OCI-LY7 (cell line): Measurements from ENCODE around the gene NUDT7.

Source experiments
- EZH2phosphoT487 ChIP-seq: fragments of 200-600 bp; sonication (generic); IDR thresholded peaks from 2 replicates; pipeline ENCODE4 v1.6.1; 2018; ENCODE audit warnings: low read depth, borderline replicate concordance, mild to moderate bottlenecking, mixed run types, antibody characterized with exemption, low read length, moderate library complexity, mixed read lengths
- TF ChIP-seq, protein P1 (sequence below): fragments of 200-600 bp; sonication (generic); conservative IDR thresholded peaks from 2 replicates; pipeline ENCODE4 v1.5.1; 2014; ENCODE audit warnings: mild to moderate bottlenecking, antibody characterized with exemption, low read length, moderate library complexity, mixed read lengths

GRCh38 chr16:77781091-77781490 lies 58.8 kb downstream of the NUDT7 start:
- TF ChIP-seq, protein P1, sequence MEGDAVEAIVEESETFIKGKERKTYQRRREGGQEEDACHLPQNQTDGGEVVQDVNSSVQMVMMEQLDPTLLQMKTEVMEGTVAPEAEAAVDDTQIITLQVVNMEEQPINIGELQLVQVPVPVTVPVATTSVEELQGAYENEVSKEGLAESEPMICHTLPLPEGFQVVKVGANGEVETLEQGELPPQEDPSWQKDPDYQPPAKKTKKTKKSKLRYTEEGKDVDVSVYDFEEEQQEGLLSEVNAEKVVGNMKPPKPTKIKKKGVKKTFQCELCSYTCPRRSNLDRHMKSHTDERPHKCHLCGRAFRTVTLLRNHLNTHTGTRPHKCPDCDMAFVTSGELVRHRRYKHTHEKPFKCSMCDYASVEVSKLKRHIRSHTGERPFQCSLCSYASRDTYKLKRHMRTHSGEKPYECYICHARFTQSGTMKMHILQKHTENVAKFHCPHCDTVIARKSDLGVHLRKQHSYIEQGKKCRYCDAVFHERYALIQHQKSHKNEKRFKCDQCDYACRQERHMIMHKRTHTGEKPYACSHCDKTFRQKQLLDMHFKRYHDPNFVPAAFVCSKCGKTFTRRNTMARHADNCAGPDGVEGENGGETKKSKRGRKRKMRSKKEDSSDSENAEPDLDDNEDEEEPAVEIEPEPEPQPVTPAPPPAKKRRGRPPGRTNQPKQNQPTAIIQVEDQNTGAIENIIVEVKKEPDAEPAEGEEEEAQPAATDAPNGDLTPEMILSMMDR = no peak
- TF ChIP-seq EZH2phosphoT487 = no peak
